ENCODE data around the gene WDR55.
"Not testable (repeated sequence)": the region's sequence is repeated elsewhere in the genome, so short reads cannot be mapped to it uniquely, and the experiment has no call there.

WDR55 gene

GRCh38 chr5:140713562-140714094 lies 48.9 kb downstream of the WDR55 start:
- DNase-seq: no peak

GRCh38 chr5:140716238-140716637 lies 51.5 kb downstream of the WDR55 start:
- not testable (repeated sequence) for DNase-seq

GRCh38 chr5:140718266-140718592 lies 53.5 kb downstream of the WDR55 start:
- DNase-seq: no peak

- DNase-seq: not testable (repeated sequence)
Measured at GRCh38 chr5:140720738-140721137, 56.0 kb downstream of the WDR55 start.

- not testable (repeated sequence) for DNase-seq
Measured at GRCh38 chr5:140721395-140721794, 56.7 kb downstream of the WDR55 start.

Data from NCI-H446 treated with DMSO at 0.1 percent for 48 hours (cell line).